Liver (tissue), 9 donors: ENCODE results near the gene CASZ1. TPM values are rescaled to one million over a fixed set of nuclear protein-coding genes. Genes with fewer than 3 reads are reported as not detected.

Experiments
- DNase-seq: peaks from one replicate; pipeline ENCODE4 v3.0.0-alpha.2; 2017; ENCODE audit warnings: low spot score
- H3K27ac ChIP-seq, 2 donors: one replicate each; pipeline ENCODE4 v1.7.0; 2013; ENCODE audit warnings: inconsistent platforms in 2 of 2, low read length in 2 of 2, control low read depth in 1 of 2, low read depth in 1 of 2, mild to moderate bottlenecking in 1 of 2
- H3K27me3 ChIP-seq, 4 donors: one replicate each; pipeline versions ENCODE4 v1.6.1 to v1.7.0; 2013; ENCODE audit warnings: low read length in 3 of 4, inconsistent platforms in 1 of 4, mild to moderate bottlenecking in 1 of 4, moderate library complexity in 1 of 4; ENCODE audit not compliant: control insufficient read depth in 4 of 4, insufficient read depth in 4 of 4
- H3K36me3 ChIP-seq, 4 donors: one replicate each; pipeline versions ENCODE4 v1.6.1 to v1.7.0; 2013; ENCODE audit warnings: low read length in 3 of 4, mild to moderate bottlenecking in 3 of 4, low read depth in 1 of 4, moderate library complexity in 1 of 4; ENCODE audit not compliant: control insufficient read depth in 4 of 4, insufficient read depth in 3 of 4
- H3K4me1 ChIP-seq, 4 donors: one replicate each; pipeline versions ENCODE4 v1.6.1 to v1.7.0; 2013; ENCODE audit warnings: low read length in 3 of 4, mild to moderate bottlenecking in 3 of 4, moderate library complexity in 1 of 4; ENCODE audit not compliant: control insufficient read depth in 4 of 4, insufficient read depth in 4 of 4
- H3K4me3 ChIP-seq, 3 donors: one replicate each; pipeline versions ENCODE4 v1.6.1 to v1.7.0; 2013; ENCODE audit warnings: low read length in 3 of 3, control low read depth in 1 of 3, low read depth in 1 of 3, mild to moderate bottlenecking in 1 of 3
- H3K9ac ChIP-seq, 2 donors: one replicate each; pipeline ENCODE4 v1.7.0; 2013; ENCODE audit warnings: low read length in 2 of 2, mild to moderate bottlenecking in 2 of 2, moderate library complexity in 2 of 2, control low read depth in 1 of 2, low read depth in 1 of 2
- H3K9me3 ChIP-seq, 4 donors: one replicate each; pipeline versions ENCODE4 v1.6.1 to v1.7.0; 2013; ENCODE audit warnings: low read length in 3 of 4; ENCODE audit not compliant: control insufficient read depth in 4 of 4
- ATF3 ChIP-seq: IDR thresholded peaks from 2 replicates; pipeline ENCODE4 v1.6.1; 2016; ENCODE audit warnings: antibody characterized with exemption
- CTCF ChIP-seq: fragments of 150-350 bp; IDR thresholded peaks from 2 replicates; pipeline ENCODE4 v1.5.1; 2017; ENCODE audit warnings: improper control_type of control experiment, low read depth, low read length; ENCODE audit not compliant: missing input control
- EGR1 ChIP-seq, 2 donors: IDR thresholded peaks; 2 replicates each; pipeline ENCODE4 v1.6.1; 2016 to 2018; ENCODE audit warnings: antibody characterized with exemption in 2 of 2, low read depth in 2 of 2
- FOXA1 ChIP-seq: IDR thresholded peaks from 2 replicates; pipeline ENCODE4 v1.6.1; 2016; ENCODE audit warnings: antibody characterized with exemption
- FOXA2 ChIP-seq: IDR thresholded peaks from 2 replicates; pipeline ENCODE4 v1.6.1; 2016; ENCODE audit warnings: antibody characterized with exemption
- GABPA ChIP-seq, 2 donors: IDR thresholded peaks in 1 of 2; conservative IDR thresholded peaks in 1 of 2; 2 replicates each; pipeline ENCODE4 v1.6.1; 2016; ENCODE audit warnings: antibody characterized with exemption in 2 of 2, mild to moderate bottlenecking in 1 of 2, moderate library complexity in 1 of 2
- HNF4A ChIP-seq, 2 donors: conservative IDR thresholded peaks; 2 replicates each; pipeline ENCODE4 v1.6.1; 2016; ENCODE audit warnings: antibody characterized with exemption in 2 of 2, mild to moderate bottlenecking in 2 of 2
- HNF4G ChIP-seq: IDR thresholded peaks from 2 replicates; pipeline ENCODE4 v1.6.1; 2016; ENCODE audit warnings: antibody characterized with exemption
- JUND ChIP-seq, 2 donors: IDR thresholded peaks; 2 replicates each; pipeline ENCODE4 v1.6.1; 2016; ENCODE audit warnings: antibody characterized with exemption in 2 of 2
- MAX ChIP-seq: IDR thresholded peaks from 2 replicates; pipeline ENCODE4 v1.6.1; 2016; ENCODE audit warnings: antibody characterized with exemption
- NR2F2 ChIP-seq: IDR thresholded peaks from 2 replicates; pipeline ENCODE4 v1.6.1; 2016; ENCODE audit warnings: antibody characterized with exemption
- RAD21 ChIP-seq, 2 donors: IDR thresholded peaks; 2 replicates each; pipeline ENCODE4 v1.6.1; 2016; ENCODE audit warnings: antibody characterized with exemption in 2 of 2, mild to moderate bottlenecking in 2 of 2
- REST ChIP-seq: IDR thresholded peaks from 2 replicates; pipeline ENCODE4 v1.6.1; 2016; ENCODE audit warnings: antibody characterized with exemption, mild to moderate bottlenecking
- RXRA ChIP-seq, 2 donors: IDR thresholded peaks; 2 replicates each; pipeline ENCODE4 v1.6.1; 2017 to 2018; ENCODE audit warnings: antibody characterized with exemption in 2 of 2, mild to moderate bottlenecking in 1 of 2
- SP1 ChIP-seq: IDR thresholded peaks from 2 replicates; pipeline ENCODE4 v1.6.1; 2018; ENCODE audit warnings: antibody characterized with exemption, mild to moderate bottlenecking
- TAF1 ChIP-seq: conservative IDR thresholded peaks from 2 replicates; pipeline ENCODE4 v1.6.1; 2016; ENCODE audit warnings: antibody characterized with exemption, mild to moderate bottlenecking
- YY1 ChIP-seq: IDR thresholded peaks from 2 replicates; pipeline ENCODE4 v1.6.1; 2016; ENCODE audit warnings: antibody characterized with exemption, mild to moderate bottlenecking
- ZBTB33 ChIP-seq: IDR thresholded peaks from 2 replicates; pipeline ENCODE4 v1.6.1; 2016; ENCODE audit warnings: antibody characterized with exemption
- WGBS: extraction: QIAGEN DNeasy Blood & Tissue Kit; methylation state at CpG from one replicate; pipeline ENCODE4 v1.1.7; 2013; 5-methylcytosine and 5-hydroxymethylcytosine counted together
- polyA plus RNA-seq, 2 donors: library from polyadenylated mRNA; stranded (reverse) in 1 of 2; unstranded in 1 of 2; fragments of 200-250 nt in 1 of 2; fragments of >200 nt in 1 of 2; fragmentation: Nextera tagmentation in 1 of 2; extraction: Ambion mirVana in 1 of 2; gene quantifications; one replicate each; pipeline versions ENCODE4 v1.2.1 to v1.2.3, GENCODE V29; 2013 to 2015
- total RNA-seq, 2 donors: library from RNA; depleted of rRNA; stranded (reverse); fragments of >200 nt; gene quantifications; one replicate each; pipeline ENCODE4 v1.2.3, GENCODE V29; 2014
- donor health status: healthy.
- donor health status: healthy.
- donor health status: healthy.
- donor health status: healthy.
- donor health status: healthy.

The CASZ1 gene
- total and polyA plus RNA-seq, 4 donors: 1.0 to 3.5 (median 1.9) TPM

- H3K4me3 ChIP-seq: no peak overlapping the region
- H3K36me3 ChIP-seq: no peaks in the 10 kb centered on the region
- no peak overlapping the region for H3K9ac ChIP-seq
- no peaks in the 10 kb centered on the region for H3K9me3 ChIP-seq
- peaks cover 9 to 32% (median 21%) of the 10 kb centered on the region in 4 donors for H3K4me1 ChIP-seq
- H3K27me3 ChIP-seq: no peaks in the 10 kb centered on the region
- DNase-seq: no peak
- peak; percentile 45 for TF ChIP-seq SP1
- peak; percentile 76 to 79 for TF ChIP-seq JUND (IDR thresholded peaks at IDR 0.05)
- peak; percentile 81 for TF ChIP-seq YY1
- TF ChIP-seq ATF3: no peak
- no peak for TF ChIP-seq TAF1
- TF ChIP-seq RXRA (IDR thresholded peaks at IDR 0.05): peak; percentile 20 to 66
- peak; percentile 3 for TF ChIP-seq CTCF
- peak; percentile 78 to 83 for TF ChIP-seq HNF4A (conservative IDR thresholded peaks at IDR 0.05)
- no peak for TF ChIP-seq HNF4G
- TF ChIP-seq MAX: peak; percentile 43
- TF ChIP-seq FOXA2: peak; percentile 33
- TF ChIP-seq EGR1 (IDR thresholded peaks at IDR 0.05; ENCODE audit: low read depth in 2 of 2): no peak
- no peak for TF ChIP-seq FOXA1
- no peak for TF ChIP-seq REST
- 33% methylated on average over 6 of the region's 6 CpGs for WGBS
- peak overlapping the region; percentile 83 to 86 for H3K27ac ChIP-seq
Measured at GRCh38 chr1:10599194-10599861, 197.1 kb downstream of the CASZ1 start.

- Histone ChIP-seq H3K36me3 (no peaks in the 10 kb centered on the region), H3K9ac (no peak overlapping the region), H3K4me3 (no peak overlapping the region), H3K27ac (peak overlapping the region; percentile 10 to 83), H3K9me3 (no peaks in the 10 kb centered on the region), H3K4me1 (peaks cover 9 to 37% (median 20%) of the 10 kb centered on the region in 4 donors), H3K27me3 (no peaks in the 10 kb centered on the region)
- WGBS: 84% methylated on average over 6 of the region's 6 CpGs
- DNase-seq: no peak
- TF ChIP-seq RXRA (IDR thresholded peaks at IDR 0.05) (no peak), HNF4G (no peak), SP1 (no peak), YY1 (no peak), GABPA (IDR thresholded peaks at IDR 0.05 in 1 of 2, conservative IDR thresholded peaks at IDR 0.05 in 1 of 2) (no peak), MAX (no peak), ZBTB33 (no peak), EGR1 (IDR thresholded peaks at IDR 0.05; ENCODE audit: low read depth in 2 of 2) (no peak), FOXA1 (no peak), RAD21 (IDR thresholded peaks at IDR 0.05) (no peak), REST (no peak), NR2F2 (no peak), FOXA2 (no peak), ATF3 (no peak), TAF1 (no peak), HNF4A (conservative IDR thresholded peaks at IDR 0.05) (no peak)
Measured at GRCh38 chr1:10598389-10598702, 198.1 kb downstream of the CASZ1 start.
